ENCODE data around the gene CCDC15. TPM values are rescaled to one million over a fixed set of nuclear protein-coding genes. Genes with fewer than 3 reads are reported as not detected.
A peak's percentile ranks its signal among the peaks of the same experiment; 100 is the strongest.
"Not testable (repeated sequence)": the region's sequence is repeated elsewhere in the genome, so short reads cannot be mapped to it uniquely, and the experiment has no call there.

Gene CCDC15
- total RNA-seq, 1 experiment from 2014 or later, result 11.5 TPM

DNA sequence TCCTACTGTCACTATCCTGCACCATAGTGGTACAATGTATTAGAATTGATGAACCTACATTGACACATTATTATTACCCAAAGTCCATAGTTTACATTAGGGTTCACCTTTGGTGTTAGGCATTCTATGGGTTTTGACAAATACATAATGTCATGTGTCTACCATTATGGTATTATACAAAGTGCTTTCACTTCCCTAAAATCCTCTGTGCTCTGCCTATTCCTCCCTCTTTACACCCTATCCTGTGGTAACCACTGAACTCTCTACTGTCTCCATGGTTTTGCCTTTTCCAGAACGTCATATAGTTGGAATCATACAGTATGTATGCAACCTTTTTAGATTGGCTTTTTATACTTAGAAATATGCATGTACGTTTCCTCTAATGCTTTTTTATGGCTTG, 51.5 kb downstream of the CCDC15 start:
- DNase-seq, result no peak
- H3K4me1 ChIP-seq, result no peaks in the 10 kb centered on the region

GRCh38 chr11:125016413-125016812, 62.4 kb downstream of the CCDC15 start:
- DNase-seq, result no peak
- Histone ChIP-seq H3K4me1 (no peaks in the 10 kb centered on the region), H3K27me3 (no peaks in the 10 kb centered on the region), H3K27ac (no peak overlapping the region), H3K4me3 (no peak overlapping the region), H3K9me3 (replicated peaks) (no peaks in the 10 kb centered on the region), H3K36me3 (no peaks in the 10 kb centered on the region; the same call in 1 of the 2 replicates)

More for the DNA sequence above, 51.5 kb downstream of the CCDC15 start:
- H3K36me3 ChIP-seq, result peaks cover 18% of the 10 kb centered on the region
- H3K9me3 ChIP-seq (replicated peaks), result no peaks in the 10 kb centered on the region
- no peak overlapping the region for H3K4me3 ChIP-seq
- no peaks in the 10 kb centered on the region for H3K27me3 ChIP-seq
- H3K27ac ChIP-seq, result no peak overlapping the region

- no peaks in the 10 kb centered on the region for H3K9me3 ChIP-seq (replicated peaks)
- no peak overlapping the region for H3K27ac ChIP-seq
- no peak for DNase-seq
Observed at GRCh38 chr11:125020342-125020741, 66.3 kb downstream of the CCDC15 start.

GRCh38 chr11:125022551-125022950, 68.5 kb downstream of the CCDC15 start:
- no peaks in the 10 kb centered on the region for H3K27me3 ChIP-seq
- no peak overlapping the region for H3K27ac ChIP-seq
- H3K4me3 ChIP-seq, result no peak overlapping the region
- H3K4me1 ChIP-seq, result no peaks in the 10 kb centered on the region
- H3K36me3 ChIP-seq, result no peaks in the 10 kb centered on the region; the same call in 1 of the 2 replicates
- DNase-seq, result no peak
- no peaks in the 10 kb centered on the region for H3K9me3 ChIP-seq (replicated peaks)

More at GRCh38 chr11:125020342-125020741, 66.3 kb downstream of the CCDC15 start:
- H3K27me3 ChIP-seq, result no peaks in the 10 kb centered on the region
- no peak overlapping the region for H3K4me3 ChIP-seq
- H3K4me1 ChIP-seq, result no peaks in the 10 kb centered on the region
- H3K36me3 ChIP-seq, result no peaks in the 10 kb centered on the region; the same call in 1 of the 2 replicates

- Histone ChIP-seq H3K27me3 (no peaks in the 10 kb centered on the region), H3K4me3 (no peak overlapping the region), H3K9me3 (replicated peaks) (no peaks in the 10 kb centered on the region), H3K4me1 (no peaks in the 10 kb centered on the region), H3K36me3 (peaks cover 3% of the 10 kb centered on the region; the same call in 1 of the 2 replicates), H3K27ac (no peak overlapping the region)
- no peak for DNase-seq
Observed at GRCh38 chr11:125025968-125026367, 72.0 kb downstream of the CCDC15 start.

GRCh38 chr11:125029431-125029830, 75.4 kb downstream of the CCDC15 start:
- H3K36me3 ChIP-seq; H3K27ac ChIP-seq; H3K27me3 ChIP-seq; H3K4me1 ChIP-seq; H3K9me3 ChIP-seq (replicated peaks); DNase-seq; H3K4me3 ChIP-seq: not testable (repeated sequence)

- no peaks in the 10 kb centered on the region for H3K27me3 ChIP-seq
- DNase-seq, result peak in 1 of 2 experiments; percentile 9
- no peak overlapping the region for H3K27ac ChIP-seq
Observed at GRCh38 chr11:125036933-125037332, 82.9 kb downstream of the CCDC15 start.

GRCh38 chr11:125049164-125049792, 95.3 kb downstream of the CCDC15 start:
- H3K27me3 ChIP-seq, result no peaks in the 10 kb centered on the region
- peaks cover under 1% of the 10 kb centered on the region; the same call in 1 of the 2 replicates for H3K36me3 ChIP-seq
- no peaks in the 10 kb centered on the region for H3K4me1 ChIP-seq
- H3K27ac ChIP-seq, result no peak overlapping the region
- DNase-seq, result no peak
- H3K9me3 ChIP-seq (replicated peaks), result no peaks in the 10 kb centered on the region
- H3K4me3 ChIP-seq, result no peak overlapping the region

More at GRCh38 chr11:125036933-125037332, 82.9 kb downstream of the CCDC15 start:
- Histone ChIP-seq H3K9me3 (replicated peaks) (no peaks in the 10 kb centered on the region), H3K4me1 (no peaks in the 10 kb centered on the region), H3K4me3 (no peak overlapping the region), H3K36me3 (no peaks in the 10 kb centered on the region)

GRCh38 chr11:125052047-125052446, 98.0 kb downstream of the CCDC15 start:
- H3K9me3 ChIP-seq (replicated peaks), result no peaks in the 10 kb centered on the region
- H3K4me3 ChIP-seq, result no peak overlapping the region
- no peaks in the 10 kb centered on the region for H3K27me3 ChIP-seq
- no peaks in the 10 kb centered on the region for H3K4me1 ChIP-seq
- DNase-seq, result no peak
- H3K27ac ChIP-seq, result no peak overlapping the region
- no peaks in the 10 kb centered on the region for H3K36me3 ChIP-seq

DNA sequence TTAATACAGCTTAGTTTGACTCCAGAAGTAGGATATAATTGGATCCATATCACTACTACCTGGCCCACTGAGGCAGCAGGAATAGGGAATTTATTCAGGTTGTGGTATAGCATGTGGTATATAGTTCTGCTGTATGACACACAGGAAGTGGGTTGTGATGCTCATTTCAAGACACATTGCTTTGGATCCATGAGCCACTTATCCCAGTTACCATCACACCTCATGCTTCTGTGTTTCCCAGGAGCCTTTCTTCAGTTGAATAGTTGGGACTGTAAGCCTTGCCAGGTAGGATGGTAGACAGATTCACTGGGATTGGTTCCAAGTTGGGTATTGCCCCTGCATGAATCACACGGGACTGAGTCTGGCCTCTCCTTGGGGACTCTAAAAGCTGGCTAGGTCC, 99.2 kb downstream of the CCDC15 start:
- Histone ChIP-seq H3K27me3 (no peaks in the 10 kb centered on the region), H3K9me3 (replicated peaks) (no peaks in the 10 kb centered on the region), H3K4me3 (no peak overlapping the region), H3K4me1 (no peaks in the 10 kb centered on the region), H3K36me3 (no peaks in the 10 kb centered on the region), H3K27ac (no peak overlapping the region)
- DNase-seq, result no peak

DNA sequence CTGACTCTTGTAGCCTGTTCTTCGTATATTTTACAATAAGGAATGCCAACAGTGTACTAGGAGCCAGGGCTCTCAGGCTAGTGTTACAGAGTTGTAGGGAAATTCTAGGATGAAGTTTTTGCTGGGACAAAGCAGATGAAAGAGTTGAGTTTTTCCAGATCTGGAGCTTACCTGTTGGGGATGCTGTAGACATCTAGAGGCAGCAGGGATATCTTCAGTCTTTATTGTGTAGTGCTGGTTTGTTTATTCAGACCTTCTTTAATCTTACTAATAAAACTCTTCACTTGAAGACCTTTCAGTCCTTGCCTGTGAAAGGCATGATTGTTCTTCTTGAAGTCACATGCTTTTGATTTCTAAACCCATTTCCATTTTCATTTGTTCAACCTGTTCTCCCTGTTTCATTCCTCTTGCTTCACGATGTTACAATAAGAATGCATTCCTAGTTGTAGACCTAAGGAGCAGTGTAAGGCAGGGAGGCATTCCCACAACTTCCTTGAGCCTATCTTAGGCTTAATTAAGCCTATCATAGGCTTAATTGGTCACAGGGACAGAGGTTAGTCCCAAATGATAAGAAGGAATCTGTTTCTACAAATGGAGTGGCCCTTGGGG, 101.2 kb downstream of the CCDC15 start:
- Histone ChIP-seq H3K9me3 (replicated peaks) (no peaks in the 10 kb centered on the region), H3K4me1 (no peaks in the 10 kb centered on the region), H3K4me3 (no peak overlapping the region), H3K27ac (no peak overlapping the region), H3K27me3 (no peaks in the 10 kb centered on the region), H3K36me3 (no peaks in the 10 kb centered on the region)
- DNase-seq, result no peak

GRCh38 chr11:125056111-125056510, 102.1 kb downstream of the CCDC15 start:
- not testable (repeated sequence) for H3K4me1 ChIP-seq; H3K36me3 ChIP-seq; H3K27me3 ChIP-seq; H3K9me3 ChIP-seq (replicated peaks); H3K27ac ChIP-seq; DNase-seq; H3K4me3 ChIP-seq

- Histone ChIP-seq H3K27ac (no peak overlapping the region), H3K9me3 (replicated peaks) (no peaks in the 10 kb centered on the region), H3K36me3 (no peaks in the 10 kb centered on the region), H3K4me3 (no peak overlapping the region), H3K4me1 (no peaks in the 10 kb centered on the region), H3K27me3 (no peaks in the 10 kb centered on the region)
- DNase-seq, result no peak
Observed at GRCh38 chr11:125056931-125057692, 103.1 kb downstream of the CCDC15 start.

DNA sequence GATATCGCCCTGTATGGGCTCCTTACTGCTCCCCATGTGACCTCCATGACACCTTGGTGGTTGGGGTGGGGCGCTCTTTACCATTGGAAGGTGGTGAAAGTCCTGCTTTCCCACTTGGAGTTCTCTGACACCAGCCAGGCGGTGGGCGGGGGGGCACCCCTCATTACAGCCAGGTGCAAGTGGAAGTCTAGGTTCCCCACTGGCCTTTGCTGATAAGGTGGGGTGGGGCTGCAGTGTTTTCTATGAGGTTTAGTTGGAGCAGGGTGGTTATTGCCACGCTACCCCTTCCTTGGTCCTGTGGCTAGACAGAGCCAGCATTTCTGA, 103.7 kb downstream of the CCDC15 start:
- Histone ChIP-seq H3K27me3 (no peaks in the 10 kb centered on the region), H3K9me3 (replicated peaks) (no peaks in the 10 kb centered on the region), H3K4me1 (no peaks in the 10 kb centered on the region)

GRCh38 chr11:125061281-125061680, 107.3 kb downstream of the CCDC15 start:
- no peaks in the 10 kb centered on the region for H3K27me3 ChIP-seq

More for the DNA sequence above, 103.7 kb downstream of the CCDC15 start:
- DNase-seq, result no peak
- Histone ChIP-seq H3K4me3 (no peak overlapping the region), H3K27ac (no peak overlapping the region), H3K36me3 (no peaks in the 10 kb centered on the region)

More at GRCh38 chr11:125061281-125061680, 107.3 kb downstream of the CCDC15 start:
- DNase-seq, result no peak
- H3K36me3 ChIP-seq, result no peaks in the 10 kb centered on the region
- H3K27ac ChIP-seq, result no peak overlapping the region
- H3K9me3 ChIP-seq (replicated peaks), result no peaks in the 10 kb centered on the region
- H3K4me3 ChIP-seq, result no peak overlapping the region
- H3K4me1 ChIP-seq, result no peaks in the 10 kb centered on the region

All from SJCRH30 (cell line).